Caco-2 (cell line): ENCODE data around the gene NUDT4B. TPM values are rescaled to one million over a fixed set of nuclear protein-coding genes. Genes with fewer than 3 reads are reported as not detected.
"Not testable (repeated sequence)": the region's sequence is repeated elsewhere in the genome, so short reads cannot be mapped to it uniquely, and the experiment has no call there.

Experiments
- BruUV-seq: library from RNA; stranded (reverse); fragments of 400-500 nt; replicated peaks from 2 replicates; lab custom pipeline; 2021; lab: Mats Ljungman, UMichigan
- CTCF ChIA-PET: fragments of 300-600 bp; sonication (Branson Sonifier 250); formaldehyde crosslinking; loops from one replicate; lab custom pipeline; 2022; ENCODE audit warnings: antibody characterized with exemption; lab: Charles Lee
- POLR2A ChIA-PET: fragments of 300-600 bp; sonication (Branson Sonifier 250); formaldehyde crosslinking; loops from one replicate; lab custom pipeline; 2022; ENCODE audit warnings: antibody characterized with exemption; lab: Charles Lee
- DNase-seq, 2 experiments: peaks; one replicate each; pipeline versions ENCODE4 v3.0.0 to v3.0.0-alpha.2; 2020 to 2022
- H3K27me3 ChIP-seq: replicated peaks from 2 replicates; pipeline ENCODE4 v1.6.0; 2011; ENCODE audit warnings: low read length; ENCODE audit not compliant: control insufficient read depth, insufficient read depth
- H3K36me3 ChIP-seq: 2 replicates; pipeline ENCODE4 v1.5.1; 2011; ENCODE audit warnings: low read length; ENCODE audit not compliant: control insufficient read depth, insufficient read depth
- H3K4me1 ChIP-seq: fragments of 250-450 bp; sonication (Bioruptor Pico); 2 replicates; pipeline ENCODE4 v1.5.1; 2020; ENCODE audit warnings: mild to moderate bottlenecking
- H3K4me3 ChIP-seq: 2 replicates; pipeline ENCODE4 v1.5.1; 2011; ENCODE audit warnings: low read depth, mild to moderate bottlenecking, control low read depth, low read length
- H3K9me3 ChIP-seq: fragments of 250-450 bp; sonication (Bioruptor Pico); 2 replicates; pipeline ENCODE4 v1.5.1; 2020; ENCODE audit warnings: mild to moderate bottlenecking, moderate library complexity
- H3K27ac Mint-ChIP-seq: one replicate; pipeline ENCODE4 v1.8.0; 2022; ENCODE audit warnings: mixed read lengths; ENCODE audit not compliant: unreplicated experiment
- H3K27me3 Mint-ChIP-seq: one replicate; pipeline ENCODE4 v1.8.0; 2022; ENCODE audit warnings: mixed read lengths; ENCODE audit not compliant: insufficient read depth, unreplicated experiment
- H3K36me3 Mint-ChIP-seq: one replicate; pipeline ENCODE4 v1.8.0; 2022; ENCODE audit warnings: mild to moderate bottlenecking, mixed read lengths; ENCODE audit not compliant: insufficient read depth, unreplicated experiment
- H3K4me1 Mint-ChIP-seq: one replicate; pipeline ENCODE4 v1.8.0; 2022; ENCODE audit warnings: low read depth, mixed read lengths; ENCODE audit not compliant: unreplicated experiment
- H3K4me3 Mint-ChIP-seq: one replicate; pipeline ENCODE4 v1.8.0; 2022; ENCODE audit warnings: mild to moderate bottlenecking, moderate library complexity, mixed read lengths; ENCODE audit not compliant: unreplicated experiment
- H3K9me3 Mint-ChIP-seq: one replicate; pipeline ENCODE4 v1.8.0; 2022; ENCODE audit warnings: mixed read lengths; ENCODE audit not compliant: unreplicated experiment
- intact Hi-C: fragments of 100-400 bp; cut with micrococcal nuclease; formaldehyde crosslinking; loops from one replicate; pipeline ENCODE4 v1.10.0; 2022; ENCODE audit not compliant: unreplicated experiment
- total RNA-seq: library from RNA; stranded (reverse); gene quantifications from 2 replicates; pipeline ENCODE4 v1.2.3, GENCODE V29; 2022

The NUDT4B gene
- total RNA-seq, 1 experiment from 2014 or later, result not detected

DNA sequence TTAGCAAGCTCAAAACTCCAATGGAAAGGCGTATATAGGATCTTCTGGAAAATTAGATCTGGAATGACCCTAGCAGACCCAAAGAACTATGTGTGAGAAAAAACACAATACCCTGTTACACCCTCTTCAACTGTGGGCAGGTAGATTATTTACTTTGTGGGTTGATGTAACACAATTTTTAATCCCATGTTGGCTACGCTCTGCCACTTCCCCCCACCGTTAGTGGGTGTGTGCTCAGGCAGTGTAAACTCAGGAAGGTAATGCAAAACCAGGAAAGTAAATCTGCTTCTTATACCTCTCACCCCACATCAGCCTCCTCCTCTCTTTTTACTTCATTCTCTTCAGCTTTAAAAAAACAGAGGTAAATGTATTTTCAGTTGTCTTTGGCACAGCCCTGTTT, 23.7 kb upstream of the NUDT4B start:
- H3K27me3 ChIP-seq, BruUV-seq, H3K36me3 ChIP-seq, H3K27me3 Mint-ChIP-seq, H3K27ac Mint-ChIP-seq, H3K9me3 ChIP-seq, DNase-seq, intact Hi-C loops, POLR2A ChIA-PET, H3K4me1 ChIP-seq, H3K4me1 Mint-ChIP-seq, CTCF ChIA-PET, H3K36me3 Mint-ChIP-seq, H3K4me3 Mint-ChIP-seq, H3K9me3 Mint-ChIP-seq, H3K4me3 ChIP-seq: not testable (repeated sequence)

DNA sequence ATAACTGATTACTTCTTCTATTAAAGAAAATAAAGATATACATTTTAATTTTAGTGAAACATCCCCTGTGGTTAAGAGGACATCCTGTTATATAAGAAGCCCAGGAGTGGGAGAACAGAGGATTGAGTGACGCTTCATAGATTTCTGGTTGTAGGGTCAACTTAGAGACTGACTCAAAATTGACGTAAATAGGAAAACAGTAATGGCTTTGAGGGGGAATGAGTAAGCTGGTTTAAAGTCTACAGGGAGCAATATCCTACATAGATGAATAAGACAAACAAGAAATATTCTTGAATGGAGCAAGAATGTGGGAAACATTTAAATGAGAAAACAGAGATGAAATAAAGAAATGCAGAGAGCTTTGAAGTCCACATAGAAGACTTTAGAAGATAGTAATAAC, 20.7 kb upstream of the NUDT4B start:
- H3K27me3 ChIP-seq, H3K27ac Mint-ChIP-seq, CTCF ChIA-PET, H3K4me3 Mint-ChIP-seq, H3K36me3 Mint-ChIP-seq, POLR2A ChIA-PET, BruUV-seq, H3K4me1 ChIP-seq, H3K4me3 ChIP-seq, H3K27me3 Mint-ChIP-seq, intact Hi-C loops, H3K9me3 Mint-ChIP-seq, DNase-seq, H3K4me1 Mint-ChIP-seq, H3K9me3 ChIP-seq, H3K36me3 ChIP-seq: not testable (repeated sequence)

DNA sequence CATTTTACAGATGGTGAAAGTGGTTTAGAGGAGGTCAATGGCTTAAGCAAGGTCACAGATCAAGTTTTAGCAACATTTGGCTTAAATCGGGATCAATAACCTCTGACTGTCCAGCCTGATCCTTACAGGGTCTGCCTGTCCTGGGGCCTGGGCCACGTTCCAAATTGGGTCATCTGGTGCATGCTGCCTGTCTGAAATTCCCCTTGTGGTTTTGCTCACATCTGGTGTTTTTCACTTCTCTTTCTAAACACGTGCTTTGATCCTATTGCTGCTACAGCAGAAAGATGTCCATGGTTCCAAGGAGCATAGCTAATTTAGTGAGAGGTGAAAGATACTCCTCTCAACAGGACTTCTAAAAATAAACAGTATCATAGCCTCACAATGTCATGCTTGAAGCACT, 19.4 kb upstream of the NUDT4B start:
- H3K27me3 Mint-ChIP-seq, H3K9me3 Mint-ChIP-seq, CTCF ChIA-PET, H3K4me3 ChIP-seq, BruUV-seq, H3K4me3 Mint-ChIP-seq, H3K27ac Mint-ChIP-seq, H3K4me1 ChIP-seq, H3K27me3 ChIP-seq, H3K4me1 Mint-ChIP-seq, H3K36me3 Mint-ChIP-seq, DNase-seq, H3K9me3 ChIP-seq, intact Hi-C loops, POLR2A ChIA-PET, H3K36me3 ChIP-seq: not testable (repeated sequence)

DNA sequence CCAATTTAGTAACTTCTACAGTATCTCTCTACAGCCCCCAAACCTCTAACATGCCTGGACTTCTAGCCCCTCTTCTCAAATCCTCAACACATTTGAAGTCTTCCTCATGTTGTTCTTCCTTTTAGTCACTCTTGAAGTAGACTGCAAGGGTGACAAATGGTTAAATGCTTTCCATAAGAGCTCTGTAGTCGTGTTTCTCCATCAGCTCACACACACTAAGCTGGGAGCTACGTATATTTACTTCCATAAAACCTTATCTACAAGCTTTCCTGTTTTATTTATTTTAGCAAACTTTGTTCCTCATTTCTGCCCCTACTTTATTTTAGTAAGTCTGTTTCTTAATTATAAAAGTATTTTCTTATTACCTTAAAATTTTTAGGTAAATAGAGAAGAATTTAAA, 19.0 kb upstream of the NUDT4B start:
- BruUV-seq, H3K27me3 Mint-ChIP-seq, CTCF ChIA-PET, POLR2A ChIA-PET, H3K36me3 Mint-ChIP-seq, H3K9me3 ChIP-seq, DNase-seq, H3K4me1 ChIP-seq, H3K4me3 ChIP-seq, H3K36me3 ChIP-seq, H3K4me3 Mint-ChIP-seq, H3K27ac Mint-ChIP-seq, H3K4me1 Mint-ChIP-seq, H3K27me3 ChIP-seq, intact Hi-C loops, H3K9me3 Mint-ChIP-seq: not testable (repeated sequence)

DNA sequence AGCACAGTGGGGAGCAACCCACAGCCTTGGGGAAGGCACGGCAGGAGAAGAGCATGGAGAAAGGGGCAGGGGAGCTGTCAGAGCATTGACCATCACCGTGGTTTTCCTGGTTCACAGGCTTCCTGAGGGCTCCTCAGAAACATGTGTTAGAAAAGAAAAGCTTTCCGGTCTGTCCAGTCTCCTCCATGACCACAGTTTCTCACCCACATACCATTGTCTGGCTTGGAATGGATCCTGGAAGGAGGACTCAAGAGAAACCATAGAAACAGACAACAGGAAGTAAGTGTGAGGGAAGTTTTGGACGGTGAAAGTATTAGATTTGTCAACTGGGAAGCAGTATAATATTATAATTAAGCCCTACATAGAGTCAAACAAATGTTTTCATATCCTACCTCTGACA, 16.3 kb upstream of the NUDT4B start:
- POLR2A ChIA-PET, H3K4me1 ChIP-seq, H3K9me3 Mint-ChIP-seq, H3K36me3 Mint-ChIP-seq, H3K4me3 Mint-ChIP-seq, BruUV-seq, H3K36me3 ChIP-seq, H3K4me3 ChIP-seq, CTCF ChIA-PET, DNase-seq, H3K4me1 Mint-ChIP-seq, H3K9me3 ChIP-seq, H3K27ac Mint-ChIP-seq, intact Hi-C loops, H3K27me3 Mint-ChIP-seq, H3K27me3 ChIP-seq: not testable (repeated sequence)

DNA sequence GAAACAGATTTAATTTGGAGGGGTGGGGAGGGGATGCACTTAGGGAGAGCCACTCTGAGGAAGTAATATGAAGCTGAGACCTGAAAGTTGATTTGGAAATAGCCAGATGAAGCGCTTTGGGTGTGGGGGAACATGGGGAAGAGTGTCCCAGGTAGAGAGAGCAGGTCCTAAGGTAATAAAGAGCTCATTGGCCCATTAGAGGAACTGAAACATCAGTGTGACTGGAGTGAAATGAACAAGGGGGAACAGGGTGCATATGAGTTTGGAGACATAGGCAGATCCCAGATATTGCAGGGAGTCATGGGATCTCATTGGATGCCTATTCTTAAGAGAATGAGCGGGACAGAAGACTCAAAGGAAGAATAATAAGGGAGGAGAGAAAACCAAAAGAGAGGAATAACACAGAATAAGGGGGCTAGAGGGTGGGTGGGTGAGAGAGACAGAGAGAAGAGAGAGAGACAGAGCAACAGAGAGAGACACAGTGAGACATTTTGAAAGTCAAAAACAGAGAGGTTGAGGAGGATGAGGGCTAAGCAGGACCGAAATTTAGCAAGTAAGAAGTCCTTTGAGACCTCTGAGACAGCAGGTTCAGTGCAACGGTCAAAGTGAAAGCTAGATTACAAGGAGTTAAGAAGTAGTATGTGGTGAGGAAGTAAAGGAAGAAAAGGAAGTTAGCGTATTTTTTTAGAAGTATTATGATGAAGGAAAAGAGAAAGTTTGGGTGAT, 14.8 kb upstream of the NUDT4B start:
- H3K27ac Mint-ChIP-seq, POLR2A ChIA-PET: not testable (repeated sequence)

DNA sequence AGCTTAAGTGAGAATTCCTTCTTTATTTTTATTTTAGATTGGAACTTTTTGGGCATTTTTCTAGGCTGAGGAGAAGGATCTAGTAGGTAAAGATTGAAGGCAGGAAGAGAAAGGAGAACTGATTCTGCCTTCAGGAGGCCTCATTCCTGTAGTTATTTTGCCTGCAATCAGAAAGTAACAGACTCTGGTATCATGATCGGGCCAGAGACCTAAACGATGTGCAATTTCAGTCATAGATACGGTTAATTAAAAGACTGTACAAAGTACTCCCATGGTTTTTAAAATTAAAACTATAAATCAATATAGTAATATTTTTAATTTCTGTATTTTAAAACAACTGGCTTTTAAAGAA, 14.3 kb upstream of the NUDT4B start:
- CTCF ChIA-PET, result not testable (repeated sequence)

More for the DNA sequence above, 14.8 kb upstream of the NUDT4B start:
- DNase-seq, H3K4me1 ChIP-seq, intact Hi-C loops, H3K4me3 ChIP-seq, H3K9me3 Mint-ChIP-seq, CTCF ChIA-PET, H3K36me3 Mint-ChIP-seq, H3K36me3 ChIP-seq, H3K9me3 ChIP-seq, H3K27me3 Mint-ChIP-seq, H3K4me1 Mint-ChIP-seq, H3K4me3 Mint-ChIP-seq, BruUV-seq, H3K27me3 ChIP-seq: not testable (repeated sequence)

More for the DNA sequence above, 14.3 kb upstream of the NUDT4B start:
- H3K27me3 Mint-ChIP-seq, POLR2A ChIA-PET, H3K4me1 Mint-ChIP-seq, H3K27me3 ChIP-seq, DNase-seq, BruUV-seq, H3K36me3 Mint-ChIP-seq, H3K4me3 Mint-ChIP-seq, H3K27ac Mint-ChIP-seq, H3K36me3 ChIP-seq, H3K4me1 ChIP-seq, H3K9me3 ChIP-seq, H3K9me3 Mint-ChIP-seq, H3K4me3 ChIP-seq, intact Hi-C loops: not testable (repeated sequence)
